Stimulated activated CD4-positive, alpha-beta T cell treated with anti-CD3 and anti-CD28 coated beads, TNF-alpha, amount 100 ng/mL, for 24 hours (primary cell): ENCODE measurements around the gene DR1.
"Not testable (repeated sequence)": the region's sequence is repeated elsewhere in the genome, so short reads cannot be mapped to it uniquely, and the experiment has no call there.

Experiments
- DNase-seq, 3 experiments: peaks; one replicate each; pipeline ENCODE4 v3.0.0-alpha.2; 2020; ENCODE audit warnings: low read depth in 3 of 3

The DR1 gene

DNA sequence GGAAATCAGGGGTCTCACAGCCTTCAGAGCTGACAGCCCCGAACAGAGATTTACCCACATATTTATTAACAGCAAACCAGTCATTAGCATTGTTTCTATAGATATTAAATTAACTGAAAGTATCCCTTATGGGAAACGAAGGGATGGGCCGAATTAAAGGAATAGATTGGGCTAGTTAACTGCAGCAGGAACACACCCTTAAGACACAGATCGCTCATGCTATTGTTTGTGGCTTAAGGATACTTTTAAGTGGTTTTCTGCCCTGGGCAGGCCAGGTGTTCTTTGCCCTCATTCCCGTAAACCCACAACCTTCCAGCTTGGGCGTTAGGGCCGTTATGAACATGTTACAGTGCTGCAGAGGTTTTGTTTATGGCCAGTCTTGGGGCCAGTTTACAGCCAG is 40.6 kb downstream of the DR1 start:
- DNase-seq, result not testable (repeated sequence)

DNA sequence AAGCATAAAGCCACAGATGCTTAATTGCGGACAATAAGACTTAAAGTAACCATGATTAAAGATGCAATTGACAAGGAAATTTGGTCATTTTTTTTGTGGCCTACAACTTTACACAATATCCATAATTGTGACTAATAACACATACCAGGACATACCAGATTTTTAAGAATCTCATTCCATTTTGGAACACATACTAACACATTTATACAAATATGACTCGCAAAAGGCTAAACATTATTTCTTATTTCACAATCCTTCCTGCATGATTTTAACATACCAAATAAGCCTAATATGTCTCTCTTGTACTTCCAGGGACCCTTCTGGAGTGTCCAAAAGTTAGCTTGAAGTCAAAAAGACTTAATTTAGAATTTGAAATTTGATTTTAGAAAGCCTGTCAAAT is 48.8 kb downstream of the DR1 start:
- DNase-seq, result no peak

DNA sequence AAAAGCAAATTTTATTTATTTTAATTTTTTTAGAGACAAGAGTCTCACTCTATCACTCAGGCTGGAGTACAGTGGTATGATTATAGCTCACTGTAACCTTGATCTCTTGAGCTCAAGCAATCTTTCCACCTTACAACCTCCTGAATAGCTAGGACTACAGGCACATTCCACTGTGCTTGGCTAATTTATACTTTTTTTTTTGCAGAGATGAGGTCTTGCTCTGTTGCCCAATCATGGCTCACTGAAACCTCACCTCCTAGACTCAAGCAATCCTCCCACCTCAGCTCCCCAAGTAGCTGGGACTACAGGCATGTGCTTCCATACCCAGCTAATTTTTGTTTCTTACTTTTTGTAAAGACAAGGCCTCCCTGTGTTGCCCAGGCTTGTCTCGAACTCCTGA is 49.5 kb downstream of the DR1 start:
- no peak for DNase-seq

DNA sequence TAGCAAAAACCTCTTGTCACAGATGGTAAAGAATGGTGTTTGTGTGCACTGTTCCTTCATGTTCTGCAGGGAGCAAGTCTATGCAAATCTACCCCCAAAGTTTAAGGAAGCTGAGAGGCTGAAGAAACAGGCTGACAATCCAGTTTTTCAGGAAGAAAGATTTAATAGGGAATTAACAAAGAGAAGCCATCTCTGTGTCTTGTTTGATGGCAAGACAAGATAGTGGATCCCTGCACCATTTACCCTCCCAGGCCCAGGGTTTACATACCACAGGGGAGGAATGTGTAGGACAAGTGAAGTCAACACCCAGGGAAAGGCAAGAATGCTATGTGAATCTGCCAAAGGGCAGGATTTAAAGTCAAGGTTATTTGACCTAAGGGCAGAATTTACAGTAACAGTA is 54.1 kb downstream of the DR1 start:
- no peak for DNase-seq

- no peak for DNase-seq
Measured at GRCh38 chr1:93408203-93408602, 62.5 kb downstream of the DR1 start.

GRCh38 chr1:93411000-93411399 is 65.3 kb downstream of the DR1 start:
- DNase-seq, result no peak

GRCh38 chr1:93414749-93415148 is 69.0 kb downstream of the DR1 start:
- no peak for DNase-seq

GRCh38 chr1:93415296-93415695 is 69.6 kb downstream of the DR1 start:
- DNase-seq, result no peak

GRCh38 chr1:93416183-93416582 is 70.5 kb downstream of the DR1 start:
- no peak for DNase-seq
